Duodenal mucosa (tissue), 2 donors: ENCODE results near the gene CH25H.

Experiments
- H3K27ac ChIP-seq: one replicate; pipeline ENCODE4 v1.7.0; 2013; ENCODE audit warnings: low read depth, low read length
- H3K27me3 ChIP-seq, 2 donors: one replicate each; pipeline ENCODE4 v1.7.0; 2013; ENCODE audit warnings: low read length in 2 of 2, control low read depth in 1 of 2; ENCODE audit not compliant: insufficient read depth in 2 of 2, control insufficient read depth in 1 of 2
- H3K36me3 ChIP-seq, 2 donors: one replicate each; pipeline ENCODE4 v1.7.0; 2013; ENCODE audit warnings: low read length in 2 of 2, control low read depth in 1 of 2; ENCODE audit not compliant: insufficient read depth in 2 of 2, control insufficient read depth in 1 of 2
- H3K4me1 ChIP-seq, 2 donors: one replicate each; pipeline ENCODE4 v1.7.0; 2013; ENCODE audit warnings: low read length in 2 of 2, control low read depth in 1 of 2; ENCODE audit not compliant: insufficient read depth in 2 of 2, control insufficient read depth in 1 of 2
- H3K4me3 ChIP-seq, 2 donors: one replicate each; pipeline ENCODE4 v1.7.0; 2013; ENCODE audit warnings: low read length in 2 of 2, low read depth in 1 of 2
- H3K9ac ChIP-seq, 2 donors: one replicate each; pipeline ENCODE4 v1.7.0; 2013; ENCODE audit warnings: low read length in 2 of 2, low read depth in 1 of 2
- H3K9me3 ChIP-seq, 2 donors: one replicate each; pipeline ENCODE4 v1.7.0; 2013; ENCODE audit warnings: low read length in 2 of 2, control low read depth in 1 of 2; ENCODE audit not compliant: control insufficient read depth in 1 of 2

The CH25H gene

GRCh38 chr10:89242840-89243568 is 35.9 kb upstream of the CH25H start:
- Histone ChIP-seq H3K27me3 (no peaks in the 10 kb centered on the region), H3K9ac (no peak overlapping the region), H3K4me1 (peaks cover 20 to 26% of the 10 kb centered on the region in 2 donors), H3K9me3 (no peaks in the 10 kb centered on the region), H3K27ac (no peak overlapping the region), H3K36me3 (peaks cover 9 to 13% of the 10 kb centered on the region in 2 donors), H3K4me3 (no peak overlapping the region)

- H3K4me1 ChIP-seq = peaks cover 20 to 26% of the 10 kb centered on the region in 2 donors
These were observed 35.2 kb upstream of the CH25H start for GRCh38 chr10:89242345-89242684.

GRCh38 chr10:89241486-89242344 is 34.6 kb upstream of the CH25H start:
- Histone ChIP-seq H3K36me3 (peaks cover 9 to 13% of the 10 kb centered on the region in 2 donors), H3K4me3 (peak overlapping the region in 1 of 2 donors; percentile 3), H3K9ac (no peak overlapping the region), H3K9me3 (no peaks in the 10 kb centered on the region), H3K27ac (no peak overlapping the region), H3K4me1 (peaks cover 20 to 26% of the 10 kb centered on the region in 2 donors), H3K27me3 (no peaks in the 10 kb centered on the region)

More at GRCh38 chr10:89242345-89242684, 35.2 kb upstream of the CH25H start:
- no peaks in the 10 kb centered on the region for H3K27me3 ChIP-seq
- no peaks in the 10 kb centered on the region for H3K9me3 ChIP-seq
- peaks cover 9 to 13% of the 10 kb centered on the region in 2 donors for H3K36me3 ChIP-seq
- H3K4me3 ChIP-seq = peak overlapping the region in 1 of 2 donors; percentile 3
- H3K9ac ChIP-seq = no peak overlapping the region
- no peak overlapping the region for H3K27ac ChIP-seq

GRCh38 chr10:89241026-89241425 is 33.9 kb upstream of the CH25H start:
- Histone ChIP-seq H3K27ac (no peak overlapping the region), H3K9me3 (no peaks in the 10 kb centered on the region), H3K36me3 (peaks cover 9 to 13% of the 10 kb centered on the region in 2 donors), H3K9ac (no peak overlapping the region), H3K4me1 (peaks cover 20 to 26% of the 10 kb centered on the region in 2 donors), H3K4me3 (no peak overlapping the region), H3K27me3 (no peaks in the 10 kb centered on the region)

GRCh38 chr10:89240519-89240918 is 33.4 kb upstream of the CH25H start:
- Histone ChIP-seq H3K27ac (no peak overlapping the region), H3K9ac (no peak overlapping the region), H3K36me3 (peaks cover 9 to 13% of the 10 kb centered on the region in 2 donors), H3K9me3 (no peaks in the 10 kb centered on the region), H3K4me3 (no peak overlapping the region), H3K27me3 (no peaks in the 10 kb centered on the region), H3K4me1 (peaks cover 20 to 26% of the 10 kb centered on the region in 2 donors)

GRCh38 chr10:89238956-89239644 is 32.0 kb upstream of the CH25H start:
- Histone ChIP-seq H3K9ac (no peak overlapping the region), H3K27ac (no peak overlapping the region), H3K27me3 (no peaks in the 10 kb centered on the region), H3K36me3 (peaks cover 16 to 24% of the 10 kb centered on the region in 2 donors), H3K4me3 (no peak overlapping the region), H3K4me1 (peaks cover 20 to 26% of the 10 kb centered on the region in 2 donors), H3K9me3 (no peaks in the 10 kb centered on the region)

GRCh38 chr10:89237849-89238248 is 30.7 kb upstream of the CH25H start:
- Histone ChIP-seq H3K27me3 (no peaks in the 10 kb centered on the region), H3K36me3 (peaks cover 21 to 35% of the 10 kb centered on the region in 2 donors), H3K9ac (no peak overlapping the region), H3K27ac (no peak overlapping the region), H3K9me3 (no peaks in the 10 kb centered on the region), H3K4me1 (peaks cover 20 to 22% of the 10 kb centered on the region in 2 donors), H3K4me3 (no peak overlapping the region)

GRCh38 chr10:89236226-89236797 is 29.2 kb upstream of the CH25H start:
- Histone ChIP-seq H3K4me3 (no peak overlapping the region), H3K36me3 (peaks cover 21 to 35% of the 10 kb centered on the region in 2 donors), H3K27me3 (no peaks in the 10 kb centered on the region), H3K27ac (no peak overlapping the region), H3K9ac (no peak overlapping the region), H3K4me1 (peaks cover 8% of the 10 kb centered on the region in 2 donors), H3K9me3 (no peaks in the 10 kb centered on the region)

- Histone ChIP-seq H3K9ac (no peak overlapping the region), H3K27ac (no peak overlapping the region), H3K4me3 (no peak overlapping the region), H3K9me3 (no peaks in the 10 kb centered on the region), H3K36me3 (peaks cover 25 to 32% of the 10 kb centered on the region in 2 donors), H3K4me1 (no peaks in the 10 kb centered on the region), H3K27me3 (no peaks in the 10 kb centered on the region)
These were observed 28.1 kb upstream of the CH25H start for GRCh38 chr10:89235073-89235798.
